Measurements from ENCODE around the gene AGFG2. TPM values are rescaled to one million over a fixed set of nuclear protein-coding genes. Genes with fewer than 3 reads are reported as not detected.
A peak's percentile ranks its signal among the peaks of the same experiment; 100 is the strongest.
"Not testable (repeated sequence)": the region's sequence is repeated elsewhere in the genome, so short reads cannot be mapped to it uniquely, and the experiment has no call there.

AGFG2 gene
- total RNA-seq, 1 donor from 2014 or later = 13.3 TPM

DNA sequence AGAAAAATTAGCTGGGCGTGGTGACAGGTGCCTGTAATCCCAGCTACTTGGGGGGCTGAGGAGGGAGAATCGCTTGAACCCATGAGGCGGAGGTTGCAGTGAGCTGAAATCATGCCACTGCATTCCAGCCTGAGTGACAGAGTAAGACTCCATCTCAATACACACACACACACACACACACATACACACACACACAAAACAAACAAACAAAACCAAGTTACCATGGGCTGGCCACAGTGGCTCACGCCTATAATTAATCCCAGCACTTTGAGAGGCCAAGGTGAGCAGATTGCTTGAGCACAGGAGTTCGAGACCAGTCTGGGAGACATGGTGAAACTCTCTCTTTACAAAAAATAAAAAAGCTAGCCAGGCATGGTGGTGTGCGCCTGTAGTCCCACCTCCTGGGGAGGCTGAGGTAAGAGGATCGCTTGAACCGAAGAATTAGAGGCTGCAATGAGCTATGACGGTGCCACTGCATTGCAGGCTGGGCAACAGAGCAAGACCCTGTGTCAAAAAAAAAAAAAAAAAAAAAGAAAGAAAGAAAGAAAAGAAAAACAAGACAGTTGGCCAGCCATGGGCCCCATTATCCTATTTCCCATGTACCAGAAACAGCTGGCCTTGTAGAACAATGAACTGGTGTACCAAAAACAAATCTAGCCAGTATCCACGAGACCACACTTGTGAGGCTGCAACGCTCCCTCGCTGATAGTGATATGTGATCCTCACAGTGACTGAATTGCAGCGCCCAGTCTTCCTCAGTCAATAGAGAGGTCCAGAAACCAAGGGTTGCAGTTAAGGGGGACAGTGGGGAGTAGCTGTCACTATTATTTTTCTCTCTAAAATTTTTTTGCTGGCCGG is 6.6 kb upstream of the AGFG2 start:
- H3K27ac Mint-ChIP-seq (ENCODE audit: unreplicated experiment) = no peak overlapping the region
- H3K36me3 Mint-ChIP-seq (ENCODE audit: low read depth) = no peaks in the 10 kb centered on the region
- TF ChIP-seq CTCF (conservative IDR thresholded peaks at IDR 0.05) = no peak
- no peaks in the 10 kb centered on the region for H3K4me1 Mint-ChIP-seq
- no peaks in the 10 kb centered on the region for H3K27me3 Mint-ChIP-seq (ENCODE audit: low read depth)
- no peaks in the 10 kb centered on the region for H3K9me3 Mint-ChIP-seq
- H3K4me3 Mint-ChIP-seq = no peak overlapping the region
- no peak for DNase-seq (ENCODE audit: low read depth, low spot score)

DNA sequence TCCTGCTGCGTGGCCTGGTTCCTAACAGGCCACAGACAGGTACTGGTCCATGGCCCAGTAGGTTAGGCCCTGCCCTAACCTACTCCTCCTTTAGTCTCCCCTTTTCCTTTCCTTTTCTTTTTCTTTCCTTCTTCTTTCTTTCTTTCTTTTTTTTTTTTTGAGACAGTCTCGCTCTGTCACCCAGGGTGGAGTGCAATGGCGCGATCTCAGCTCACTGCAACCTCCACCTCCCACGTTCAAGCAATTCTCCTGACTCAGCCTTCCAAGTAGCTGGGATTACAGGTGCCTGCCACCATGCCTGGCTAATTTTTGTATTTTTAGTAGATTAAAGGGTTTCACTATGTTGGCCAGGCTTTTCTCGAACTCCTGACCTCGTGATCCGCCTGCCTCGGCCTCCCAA is 3.0 kb upstream of the AGFG2 start:
- not testable (repeated sequence) for H3K36me3 Mint-ChIP-seq (ENCODE audit: low read depth); H3K9me3 Mint-ChIP-seq; H3K27ac Mint-ChIP-seq (ENCODE audit: unreplicated experiment); H3K4me3 Mint-ChIP-seq; DNase-seq (ENCODE audit: low read depth, low spot score); H3K27me3 Mint-ChIP-seq (ENCODE audit: low read depth)
- H3K4me1 Mint-ChIP-seq = peaks cover 17% of the 10 kb centered on the region

DNA sequence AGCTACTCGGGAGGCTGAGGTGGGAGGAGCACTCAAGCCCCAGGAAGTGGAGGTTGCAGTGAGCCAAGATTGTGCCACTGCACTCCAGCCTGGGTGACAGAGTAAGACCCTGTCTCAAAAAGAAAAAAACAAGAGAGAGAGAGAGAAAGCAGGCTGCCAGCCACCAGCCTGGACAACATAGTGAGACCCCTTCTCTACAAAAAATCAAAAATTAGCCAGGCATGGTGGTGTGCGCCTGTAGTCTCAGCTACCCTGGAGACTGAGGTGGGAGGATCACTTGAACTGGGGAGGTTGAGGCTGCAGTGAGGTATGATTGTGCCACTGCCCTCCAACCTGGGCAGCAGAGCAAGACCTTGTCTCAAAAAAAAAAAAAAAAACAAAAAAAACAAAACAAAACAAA is 2.3 kb upstream of the AGFG2 start:
- H3K4me3 Mint-ChIP-seq; DNase-seq (ENCODE audit: low read depth, low spot score); H3K36me3 Mint-ChIP-seq (ENCODE audit: low read depth); H3K27me3 Mint-ChIP-seq (ENCODE audit: low read depth); H3K9me3 Mint-ChIP-seq; H3K27ac Mint-ChIP-seq (ENCODE audit: unreplicated experiment): not testable (repeated sequence)
- H3K4me1 Mint-ChIP-seq = peaks cover 22% of the 10 kb centered on the region

DNA sequence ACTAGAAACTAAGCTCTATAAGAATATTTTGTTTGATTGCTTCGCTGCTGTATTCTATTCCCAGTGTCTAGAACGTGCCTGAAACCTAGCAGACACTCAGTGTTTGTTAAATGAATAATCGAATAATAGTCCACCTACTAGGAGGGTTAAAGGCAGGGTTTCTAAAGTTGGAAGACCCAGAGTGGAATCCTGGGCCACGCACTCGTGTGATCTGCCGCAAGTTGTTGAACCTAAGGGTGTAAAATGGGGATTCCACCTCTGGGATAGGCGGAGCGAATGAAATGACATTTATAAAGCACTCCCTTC is 702 bp upstream of the AGFG2 start:
- Mint-ChIP-seq H3K27me3 (ENCODE audit: low read depth) (no peaks in the 10 kb centered on the region), H3K36me3 (ENCODE audit: low read depth) (no peaks in the 10 kb centered on the region), H3K9me3 (no peaks in the 10 kb centered on the region), H3K4me1 (peaks cover 26% of the 10 kb centered on the region), H3K27ac (ENCODE audit: unreplicated experiment) (no peak overlapping the region), H3K4me3 (peak overlapping the region; percentile 93)
- no peak for DNase-seq (ENCODE audit: low read depth, low spot score)
- no peak for TF ChIP-seq CTCF (conservative IDR thresholded peaks at IDR 0.05)

DNA sequence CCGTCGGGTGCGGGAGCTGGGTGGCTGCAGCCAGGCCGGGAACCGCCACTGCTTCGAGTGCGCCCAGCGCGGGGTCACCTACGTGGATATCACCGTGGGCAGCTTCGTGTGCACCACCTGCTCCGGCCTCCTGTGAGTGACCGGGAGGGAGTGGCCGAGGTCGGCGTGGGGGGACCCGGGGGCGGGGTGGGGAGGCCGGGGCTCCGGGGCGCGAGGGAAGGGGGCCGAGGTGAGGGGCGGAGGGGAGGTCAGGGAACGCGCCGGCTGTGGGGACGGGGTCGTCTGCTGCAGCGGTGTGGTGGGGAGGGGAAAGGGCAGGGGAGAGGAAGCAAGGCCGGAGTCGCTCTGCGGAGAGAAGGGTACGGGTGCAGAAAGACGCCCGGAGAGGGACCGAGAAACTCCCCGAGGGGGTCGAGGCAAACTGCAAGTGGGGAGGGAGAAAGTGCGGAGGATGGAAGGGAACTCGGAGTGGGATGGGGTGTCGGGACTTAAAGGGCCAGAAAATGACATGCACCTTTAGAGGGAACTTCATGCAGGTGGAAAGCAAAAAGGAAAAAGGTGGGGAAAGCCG is 518 bp downstream of the AGFG2 start:
- DNase-seq (ENCODE audit: low read depth, low spot score) = peak; percentile 7
- Mint-ChIP-seq H3K4me3 (peak overlapping the region; percentile 93), H3K27me3 (ENCODE audit: low read depth) (no peaks in the 10 kb centered on the region), H3K9me3 (no peaks in the 10 kb centered on the region), H3K4me1 (peaks cover 26% of the 10 kb centered on the region), H3K36me3 (ENCODE audit: low read depth) (no peaks in the 10 kb centered on the region), H3K27ac (ENCODE audit: unreplicated experiment) (no peak overlapping the region)
- no peak for TF ChIP-seq CTCF (conservative IDR thresholded peaks at IDR 0.05)

DNA sequence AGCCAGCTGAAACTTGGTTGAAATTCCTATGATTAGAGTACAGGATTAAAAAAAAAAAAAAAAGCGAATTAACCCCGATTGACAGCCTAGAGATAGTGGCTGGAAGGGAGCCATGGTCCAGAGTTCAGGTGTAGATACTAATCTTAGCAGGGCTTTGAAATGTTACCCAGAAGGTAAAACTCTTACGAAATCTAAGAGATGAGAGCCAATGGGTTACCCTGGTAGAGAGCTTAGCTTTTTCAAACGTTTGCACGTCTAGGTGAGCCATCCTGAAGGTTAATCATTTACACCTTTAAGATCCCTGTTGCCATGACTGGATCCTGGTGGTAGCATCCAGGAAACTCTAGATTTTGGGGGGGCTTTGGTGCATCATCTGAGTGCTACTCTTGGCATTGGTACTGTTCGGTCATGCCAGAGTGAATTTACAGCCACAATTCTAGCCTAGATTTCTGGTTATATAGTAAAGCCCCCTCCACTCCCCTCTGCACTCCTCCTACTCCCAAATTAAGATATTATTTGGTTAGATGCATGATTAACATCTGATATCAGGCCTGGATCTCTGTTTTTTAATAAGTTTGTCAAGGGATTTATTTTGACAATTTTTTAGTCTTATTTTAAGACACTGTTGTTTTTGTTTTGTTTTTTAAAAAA is 1.2 kb downstream of the AGFG2 start:
- H3K27ac Mint-ChIP-seq (ENCODE audit: unreplicated experiment) = no peak overlapping the region
- H3K36me3 Mint-ChIP-seq (ENCODE audit: low read depth) = no peaks in the 10 kb centered on the region
- peaks cover 31% of the 10 kb centered on the region for H3K4me1 Mint-ChIP-seq
- no peaks in the 10 kb centered on the region for H3K9me3 Mint-ChIP-seq
- no peak for DNase-seq (ENCODE audit: low read depth, low spot score)
- peak overlapping the region; percentile 86 for H3K4me3 Mint-ChIP-seq
- TF ChIP-seq CTCF (conservative IDR thresholded peaks at IDR 0.05) = no peak
- no peaks in the 10 kb centered on the region for H3K27me3 Mint-ChIP-seq (ENCODE audit: low read depth)

GRCh38 chr7:100541309-100541708 is 2.3 kb downstream of the AGFG2 start:
- not testable (repeated sequence) for H3K27ac Mint-ChIP-seq (ENCODE audit: unreplicated experiment); H3K36me3 Mint-ChIP-seq (ENCODE audit: low read depth); H3K27me3 Mint-ChIP-seq (ENCODE audit: low read depth); DNase-seq (ENCODE audit: low read depth, low spot score); H3K9me3 Mint-ChIP-seq
- peaks cover 42% of the 10 kb centered on the region for H3K4me1 Mint-ChIP-seq
- peak overlapping the region; percentile 42 for H3K4me3 Mint-ChIP-seq

Measured in neural crest cell (in vitro differentiated cells).